Measurements from ENCODE around the gene ERFL. TPM values are rescaled to one million over a fixed set of nuclear protein-coding genes. Genes with fewer than 3 reads are reported as not detected.
A peak's percentile ranks its signal among the peaks of the same experiment; 100 is the strongest.

ERFL gene
- total and polyA plus RNA-seq, 2 of the 4 experiments (the other 2 are of a cell fraction): not detected

GRCh38 chr19:41904118-41904870 lies 24.0 kb downstream of the ERFL start:
- Histone ChIP-seq H3K4ac (ENCODE audit: low read depth, low read length) (no peak overlapping the region), H3K9ac (ENCODE audit: low read depth, low read length) (no peak overlapping the region), H3K18ac (ENCODE audit: low read depth, low read length) (no peak overlapping the region), H3K79me1 (ENCODE audit: low read depth in 1 of 2, low read length in 2 of 2) (0 out of 4 replicates have a peak, but pooled peaks cover 0 to 3% of the 10 kb centered on the region in 2 experiments), H2AFZ (replicated peaks; ENCODE audit: low read length, poor library complexity) (no peak overlapping the region), H4K5ac (ENCODE audit: low read depth, low read length) (no peak overlapping the region), H3K56ac (ENCODE audit: extremely low read depth, insufficient read depth, low read length) (no peak overlapping the region), H3K14ac (replicated peaks; ENCODE audit: low read depth, low read length) (no peak overlapping the region), H3K4me3 (ENCODE audit: insufficient read depth, low read depth, low read length) (no peak overlapping the region), H2BK20ac (ENCODE audit: low read depth, low read length) (no peak overlapping the region), H3K9me1 (ENCODE audit: insufficient read depth, low read length) (no peaks in the 10 kb centered on the region), H3K4me2 (ENCODE audit: low read depth, low read length) (no peak overlapping the region), H3K36me3 (ENCODE audit: control insufficient read depth, insufficient read depth, low read length) (peaks cover 60% of the 10 kb centered on the region), H4K20me1 (ENCODE audit: insufficient read depth, low read length) (peaks cover 6% of the 10 kb centered on the region; the same call in 1 of the 2 replicates), H2AK9ac (replicated peaks; ENCODE audit: low read depth, low read length, poor library complexity) (peak overlapping the region; percentile 42), H3K9me3 (ENCODE audit: control insufficient read depth, insufficient read depth, low read length) (no peaks in the 10 kb centered on the region), H3K27me3 (ENCODE audit: control insufficient read depth, insufficient read depth, low read length) (no peaks in the 10 kb centered on the region), H4K8ac (ENCODE audit: low read depth in 2 of 2, low read length in 2 of 2) (no peak overlapping the region), H3K4me1 (ENCODE audit: control insufficient read depth, insufficient read depth, low read length) (no peaks in the 10 kb centered on the region), H3K23ac (ENCODE audit: low read depth, low read length) (no peak overlapping the region), H4K91ac (ENCODE audit: insufficient read depth, low read depth, low read length) (no peak overlapping the region), H2AK5ac (ENCODE audit: low read depth, low read length) (no peak overlapping the region), H2BK15ac (ENCODE audit: low read depth, low read length) (no peak overlapping the region), H2BK5ac (ENCODE audit: low read depth, low read length, poor library complexity, severe bottlenecking) (no peak overlapping the region), H3K27ac (ENCODE audit: insufficient read depth, low read length) (no peak overlapping the region), H2BK120ac (ENCODE audit: low read depth, low read length) (no peak overlapping the region)
- in situ Hi-C loops (cut with MboI; ENCODE audit: low sequenced_read_pairs): no loop called here
- no TSS peak for BruUV-seq (replicated peaks)
- DNase-seq (no peak), ATAC-seq (ENCODE audit: low read depth) (no peak)
- intact Hi-C loops (cut with micrococcal nuclease): no loop called here
- TF ChIP-seq RFX5 (IDR thresholded peaks at IDR 0.05; ENCODE audit: low read depth, low read length): no peak
- TF ChIP-seq RAD21 (IDR thresholded peaks at IDR 0.05; ENCODE audit: low read length): no peak
- TF ChIP-seq RCOR1 (IDR thresholded peaks at IDR 0.05; ENCODE audit: insufficient replicate concordance, low read length): no peak
- TF ChIP-seq FOS (IDR thresholded peaks at IDR 0.05; ENCODE audit: low read depth, low read length): no peak
- no peak for TF ChIP-seq CEBPB (IDR thresholded peaks at IDR 0.05; ENCODE audit: low read depth, low read length)
- TF ChIP-seq NFE2L2 (IDR thresholded peaks at IDR 0.05; ENCODE audit: low read depth, low read length): no peak
- TF ChIP-seq MAZ (IDR thresholded peaks at IDR 0.05; ENCODE audit: borderline replicate concordance, low read depth, low read length): no peak
- no peak for TF ChIP-seq POLR2A (IDR thresholded peaks at IDR 0.05; ENCODE audit: low read depth, low read length)
- TF ChIP-seq CHD1 (IDR thresholded peaks at IDR 0.05; ENCODE audit: low read depth, low read length): no peak
- ChIA-PET POLR2A (ENCODE audit: unreplicated experiment) (no interaction called here), CTCF (no interaction called here)
- dilution Hi-C loops (cut with HindIII; ENCODE audit: low sequenced_read_pairs, unreplicated experiment): no loop called here
- WGBS, 2 experiments (ENCODE audit: extremely low coverage in 2 of 2, insufficient read length in 1 of 2): 94% methylated on average over 20 of the region's 30 CpGs; no CpG with 5 or more reads in 1 of the 2 experiments

Measured in IMR-90 (cell line).